GM18909 (cell line): ENCODE measurements around the gene CYP46A1.
"Not testable (repeated sequence)": the region's sequence is repeated elsewhere in the genome, so short reads cannot be mapped to it uniquely, and the experiment has no call there.

ENCODE experiments used
- ATAC-seq: cut with Tn5 transposase; IDR thresholded peaks from one replicate; pipeline ENCODE4 v1.9.1; 2021; ENCODE audit warnings: mild to moderate bottlenecking; ENCODE audit not compliant: unreplicated experiment, poor library complexity

Gene CYP46A1

DNA sequence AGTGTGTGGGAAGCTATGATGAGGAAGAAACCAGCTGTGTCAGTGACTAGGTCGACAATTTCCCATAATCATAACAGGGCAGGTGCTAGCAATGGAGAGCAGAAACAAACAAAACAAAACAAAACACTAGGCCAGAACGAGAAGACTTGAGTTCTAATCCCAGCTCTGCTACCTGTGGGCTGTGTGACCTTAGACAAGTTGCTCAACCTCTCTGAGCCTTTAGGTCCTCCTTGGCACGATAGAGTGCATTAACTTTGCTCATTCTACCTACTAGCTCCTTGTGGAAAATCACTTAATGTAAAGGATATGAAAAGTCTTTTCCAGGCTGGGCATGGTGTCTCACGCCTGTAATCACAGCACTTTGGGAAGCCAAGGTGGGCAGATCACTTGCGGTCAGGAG, 27.9 kb upstream of the CYP46A1 start:
- ATAC-seq: no peak

- no peak for ATAC-seq
Observed at GRCh38 chr14:99657645-99658155, 26.4 kb upstream of the CYP46A1 start.

- no peak for ATAC-seq
Observed at GRCh38 chr14:99658218-99658845, 25.8 kb upstream of the CYP46A1 start.

DNA sequence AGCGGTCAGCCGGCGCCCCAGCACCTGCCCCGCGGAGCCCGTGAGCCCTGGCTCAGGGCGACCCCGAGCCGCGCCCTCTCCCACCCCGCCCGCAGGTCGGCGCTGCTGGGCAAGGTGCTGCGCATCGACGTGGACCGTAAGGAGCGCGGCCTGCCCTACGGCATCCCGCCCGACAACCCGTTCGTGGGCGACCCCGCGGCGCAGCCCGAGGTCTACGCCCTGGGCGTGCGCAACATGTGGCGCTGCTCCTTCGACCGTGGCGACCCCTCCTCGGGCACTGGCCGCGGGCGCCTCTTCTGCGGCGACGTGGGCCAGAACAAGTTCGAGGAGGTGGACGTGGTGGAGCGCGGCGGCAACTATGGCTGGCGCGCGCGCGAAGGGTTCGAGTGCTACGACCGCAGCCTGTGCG, 24.8 kb upstream of the CYP46A1 start:
- no peak for ATAC-seq

- no peak for ATAC-seq
Observed at GRCh38 chr14:99660006-99660566, 24.0 kb upstream of the CYP46A1 start.

GRCh38 chr14:99660794-99661193, 23.3 kb upstream of the CYP46A1 start:
- no peak for ATAC-seq

- ATAC-seq: not testable (repeated sequence)
Observed at GRCh38 chr14:99661206-99661605, 22.9 kb upstream of the CYP46A1 start.

GRCh38 chr14:99662846-99663245, 21.3 kb upstream of the CYP46A1 start:
- no peak for ATAC-seq

GRCh38 chr14:99663386-99664057, 20.6 kb upstream of the CYP46A1 start:
- ATAC-seq: no peak

- ATAC-seq: no peak
Observed at GRCh38 chr14:99664058-99664936, 19.8 kb upstream of the CYP46A1 start.

- ATAC-seq: peak; percentile 47
Observed at GRCh38 chr14:99664937-99665273, 19.2 kb upstream of the CYP46A1 start.

DNA sequence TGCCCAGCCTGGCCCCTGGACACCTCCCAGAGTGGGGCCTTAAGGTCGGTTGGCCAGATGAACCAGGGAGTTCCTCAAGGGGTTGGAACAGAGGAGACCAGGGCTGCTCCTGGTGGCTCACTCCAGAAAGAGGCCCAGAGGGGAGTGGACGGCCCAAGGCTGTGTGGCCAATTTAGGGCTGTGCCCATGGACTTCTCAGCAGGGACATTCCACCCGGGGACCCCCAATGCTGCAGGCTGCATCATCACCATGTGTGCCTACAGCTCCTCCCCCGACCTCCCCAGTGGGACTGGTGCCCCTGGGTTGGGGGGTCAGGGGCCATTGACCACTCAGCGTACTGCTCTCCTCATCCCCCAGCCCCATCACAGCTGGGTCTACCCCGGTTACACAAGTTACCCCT, 17.6 kb upstream of the CYP46A1 start:
- no peak for ATAC-seq

- ATAC-seq: no peak
Observed at GRCh38 chr14:99667045-99667444, 17.1 kb upstream of the CYP46A1 start.

- ATAC-seq: no peak
Observed at GRCh38 chr14:99667821-99668220, 16.3 kb upstream of the CYP46A1 start.

- no peak for ATAC-seq
Observed at GRCh38 chr14:99668307-99669295, 15.5 kb upstream of the CYP46A1 start.

GRCh38 chr14:99670361-99671234, 13.5 kb upstream of the CYP46A1 start:
- ATAC-seq: no peak

DNA sequence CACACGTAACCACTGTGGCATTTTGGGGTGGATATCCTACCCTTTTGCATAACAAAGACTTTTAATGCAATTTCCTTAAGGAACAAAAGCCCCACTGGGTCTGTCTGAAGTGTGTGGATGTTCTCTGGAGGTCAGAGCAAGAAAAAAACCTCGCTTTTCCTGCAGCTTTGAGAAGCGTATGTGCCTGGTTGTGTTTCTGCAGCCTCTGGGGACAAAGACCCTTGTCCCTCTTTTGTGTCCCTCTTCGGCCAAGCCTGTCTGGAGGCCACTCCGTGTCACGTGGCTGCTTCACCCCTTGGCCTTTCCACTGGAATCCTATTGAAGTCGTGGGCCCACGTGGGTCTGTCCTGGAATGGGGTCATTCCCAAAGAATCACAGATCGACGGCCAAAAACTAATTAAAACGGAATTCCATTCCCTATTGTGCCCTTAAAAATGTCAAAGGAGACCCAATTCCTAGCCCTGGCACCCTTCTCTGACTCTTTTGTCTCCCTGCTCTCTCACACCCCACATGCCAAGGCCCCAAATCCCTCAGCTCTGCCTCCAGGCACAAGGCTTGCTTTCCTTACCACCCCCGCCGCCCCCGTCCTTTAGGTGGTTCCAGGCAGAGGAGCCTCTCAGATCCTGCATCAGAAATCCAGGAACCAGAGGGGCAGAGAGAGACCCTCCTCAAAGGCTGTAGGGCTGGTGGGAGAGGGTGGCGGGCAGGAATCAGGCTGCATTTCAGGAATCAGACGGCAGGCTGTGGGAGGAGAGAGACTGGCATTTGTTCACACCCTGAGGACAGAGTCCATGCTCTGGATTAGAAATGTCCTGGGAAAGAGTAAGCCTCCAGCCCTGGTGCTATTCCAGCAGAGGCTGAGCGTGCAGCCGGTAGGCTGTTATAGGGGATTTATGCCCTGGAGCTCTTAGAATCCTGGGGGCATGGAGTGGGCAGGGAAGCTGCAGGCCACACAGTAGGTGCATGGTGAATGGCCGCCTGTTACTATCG, 12.6 kb upstream of the CYP46A1 start:
- no peak for ATAC-seq
